ENCODE results near the gene FTH1. TPM values are rescaled to one million over a fixed set of nuclear protein-coding genes. Genes with fewer than 3 reads are reported as not detected.
A peak's percentile ranks its signal among the peaks of the same experiment; 100 is the strongest.

FTH1 gene
- total and polyA plus RNA-seq, 2 of the 4 experiments (the other 2 are of a cell fraction), result 344 to 2,516 TPM

GRCh38 chr11:61928606-61929005 lies 38.8 kb downstream of the FTH1 start:
- Histone ChIP-seq H4K20me1 (ENCODE audit: insufficient read depth, low read length) (no peaks in the 10 kb centered on the region), H3K36me3 (ENCODE audit: control insufficient read depth, insufficient read depth, low read length) (no peaks in the 10 kb centered on the region), H3K4ac (ENCODE audit: low read depth, low read length) (no peak overlapping the region), H2AK9ac (replicated peaks; ENCODE audit: low read depth, low read length, poor library complexity) (no peak overlapping the region), H4K8ac (ENCODE audit: low read depth in 2 of 2, low read length in 2 of 2) (no peak overlapping the region), H3K4me3 (ENCODE audit: insufficient read depth, low read depth, low read length) (no peak overlapping the region), H2BK5ac (ENCODE audit: low read depth, low read length, poor library complexity, severe bottlenecking) (no peak overlapping the region), H2AFZ (replicated peaks; ENCODE audit: low read length, poor library complexity) (no peak overlapping the region), H3K56ac (ENCODE audit: extremely low read depth, insufficient read depth, low read length) (no peak overlapping the region), H2BK15ac (ENCODE audit: low read depth, low read length) (no peak overlapping the region), H3K18ac (ENCODE audit: low read depth, low read length) (no peak overlapping the region), H3K9me1 (ENCODE audit: insufficient read depth, low read length) (no peaks in the 10 kb centered on the region), H4K5ac (ENCODE audit: low read depth, low read length) (no peak overlapping the region), H2BK20ac (ENCODE audit: low read depth, low read length) (no peak overlapping the region), H3K23ac (ENCODE audit: low read depth, low read length) (no peak overlapping the region), H3K4me1 (ENCODE audit: control insufficient read depth, insufficient read depth, low read length) (peaks cover 7% of the 10 kb centered on the region; the same call in 1 of the 2 replicates), H3K27ac (ENCODE audit: insufficient read depth, low read length) (no peak overlapping the region), H3K9ac (ENCODE audit: low read depth, low read length) (no peak overlapping the region), H2AK5ac (ENCODE audit: low read depth, low read length) (no peak overlapping the region), H3K9me3 (ENCODE audit: control insufficient read depth, insufficient read depth, low read length) (peaks cover 2% of the 10 kb centered on the region; the same call in 1 of the 2 replicates), H2BK120ac (ENCODE audit: low read depth, low read length) (no peak overlapping the region), H4K91ac (ENCODE audit: insufficient read depth, low read depth, low read length) (no peak overlapping the region), H3K4me2 (ENCODE audit: low read depth, low read length) (no peak overlapping the region), H3K27me3 (ENCODE audit: control insufficient read depth, insufficient read depth, low read length) (peaks cover 11% of the 10 kb centered on the region), H3K14ac (replicated peaks; ENCODE audit: low read depth, low read length) (no peak overlapping the region), H3K79me1 (ENCODE audit: low read depth in 1 of 2, low read length in 2 of 2) (no peaks in the 10 kb centered on the region)
- dilution Hi-C loops (cut with HindIII; ENCODE audit: low sequenced_read_pairs, unreplicated experiment) (no loop called here), in situ Hi-C loops (cut with MboI; ENCODE audit: low sequenced_read_pairs) (no loop called here), intact Hi-C loops (cut with micrococcal nuclease) (no loop called here)
- BruUV-seq (replicated peaks), result no TSS peak
- ChIA-PET POLR2A (ENCODE audit: unreplicated experiment) (interaction anchor here (0.5 to 0.6 kb wide), 2 partner anchors 51 to 615 kb away, joined by 7 to 15 read pairs; no protein-coding TSS in a partner anchor), CTCF (interaction anchor here (1.0 kb wide), 1 partner anchor 11 kb away, joined by 3 read pairs; the partner anchor contains the start of gene RAB3IL1)
- ATAC-seq (ENCODE audit: low read depth), result no peak; the same call in 1 of the 2 replicates
- DNase-seq, result peak; percentile 13
- no peak for TF ChIP-seq USF2 (IDR thresholded peaks at IDR 0.05; ENCODE audit: low read depth, low read length)
- TF ChIP-seq CEBPB (IDR thresholded peaks at IDR 0.05; ENCODE audit: low read depth, low read length), result peak; percentile 86

Data from IMR-90 (cell line).